Panc1 (cell line): ENCODE measurements around the gene PEPD.

Experiments
- CTCF ChIP-seq: fragments of 450-650 bp; IDR thresholded peaks from 2 replicates; pipeline ENCODE4 v1.5.1; 2017; ENCODE audit warnings: mild to moderate bottlenecking
- POLR2AphosphoS5 ChIP-seq: IDR thresholded peaks from 2 replicates; pipeline ENCODE4 v1.6.1; 2012; ENCODE audit warnings: mild to moderate bottlenecking, low read depth, low read length, moderate library complexity
- REST ChIP-seq, 2 experiments: IDR thresholded peaks; 2 replicates each; pipeline ENCODE4 v1.6.1; 2011 to 2012; ENCODE audit warnings: low read depth in 2 of 2, control low read depth in 1 of 2, low read length in 1 of 2, mild to moderate bottlenecking in 1 of 2, moderate library complexity in 1 of 2; ENCODE audit not compliant: insufficient read depth in 1 of 2
- TCF7L2 ChIP-seq: IDR thresholded peaks from 2 replicates; pipeline ENCODE4 v1.6.1; 2011; ENCODE audit warnings: mild to moderate bottlenecking, low read depth, low read length, inconsistent platforms

DNA sequence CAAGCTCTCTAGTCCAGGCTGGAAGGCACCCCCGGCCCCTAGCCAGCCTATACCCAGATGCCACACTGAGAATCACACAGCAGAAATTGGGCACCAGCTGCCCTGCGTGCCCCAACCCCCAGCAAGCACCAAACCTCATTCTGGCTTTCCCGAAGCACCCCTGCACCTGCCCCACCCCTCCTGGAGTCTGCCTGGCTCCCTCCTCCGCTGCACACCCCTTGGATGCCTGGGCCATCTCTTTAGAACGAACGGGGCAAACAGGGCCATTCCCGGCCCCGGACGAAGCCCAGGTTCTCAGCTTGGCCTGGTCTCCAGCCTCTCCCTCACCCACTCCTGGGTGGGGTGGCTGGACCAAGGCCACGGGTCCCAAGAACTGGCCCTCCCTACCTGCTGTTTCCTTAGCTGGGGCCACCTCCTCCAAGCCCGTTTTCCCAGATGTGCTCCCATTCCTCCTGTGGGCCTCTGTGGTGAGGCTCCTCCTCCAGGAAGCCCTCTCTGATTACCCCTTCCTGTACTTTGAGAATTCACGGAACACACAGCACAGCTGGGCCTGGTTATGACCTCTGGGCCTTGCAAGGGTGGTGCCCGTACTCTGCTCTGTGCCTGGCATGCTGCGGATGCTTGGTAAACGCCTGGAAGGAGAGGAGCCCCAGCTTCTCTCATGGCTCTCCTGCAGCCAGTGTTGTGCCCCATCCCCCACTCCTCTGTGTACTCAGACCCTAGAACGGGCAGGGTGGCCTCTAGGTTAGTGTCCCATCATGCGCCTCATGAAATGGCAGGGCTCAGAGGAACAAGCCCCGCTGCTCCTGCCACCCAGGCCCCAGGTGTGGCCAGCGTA is 126.6 kb downstream of the PEPD start:
- TF ChIP-seq CTCF (no peak), REST (IDR thresholded peaks at IDR 0.05; ENCODE audit: insufficient read depth in 1 of 2, low read depth in 2 of 2, low read length in 1 of 2) (no peak), POLR2AphosphoS5 (no peak), TCF7L2 (no peak)
